Heart right ventricle (tissue), 16 donors: ENCODE data around the gene UTP18. TPM values are rescaled to one million over a fixed set of nuclear protein-coding genes. Genes with fewer than 3 reads are reported as not detected.
"Not testable (repeated sequence)": the region's sequence is repeated elsewhere in the genome, so short reads cannot be mapped to it uniquely, and the experiment has no call there.

ENCODE experiments used
- ATAC-seq, 8 donors: fragments of 200-7000 bp; cut with Tn5 transposase; one replicate each; pipeline ENCODE4 v1.9.1; 2020; ENCODE audit warnings: mild to moderate bottlenecking in 8 of 8, moderate library complexity in 8 of 8, moderate number of reproducible peaks in 1 of 8
- DNase-seq, 2 donors: peaks; one replicate each; pipeline ENCODE4 v3.0.0-alpha.2; 2020
- H3K27ac ChIP-seq, 10 donors: fragments of 200-600 bp; sonication (generic) in 2 of 10; one replicate each; pipeline versions ENCODE4 v1.5.0 to v1.8.0; 2020 to 2022; ENCODE audit warnings: mild to moderate bottlenecking in 3 of 10
- H3K27me3 ChIP-seq, 7 donors: fragments of 200-600 bp; one replicate each; pipeline ENCODE4 v1.8.0; 2021 to 2022; ENCODE audit warnings: mild to moderate bottlenecking in 2 of 7
- H3K36me3 ChIP-seq, 9 donors: fragments of 200-600 bp; sonication (generic) in 1 of 9; one replicate each; pipeline versions ENCODE4 v1.5.0 to v1.8.0; 2020 to 2022; ENCODE audit warnings: mild to moderate bottlenecking in 2 of 9
- H3K4me1 ChIP-seq, 9 donors: fragments of 200-600 bp; sonication (generic) in 1 of 9; one replicate each; pipeline versions ENCODE4 v1.5.0 to v1.8.0; 2020 to 2022; ENCODE audit warnings: mild to moderate bottlenecking in 4 of 9
- H3K4me3 ChIP-seq, 10 donors: fragments of 200-600 bp; sonication (generic) in 2 of 10; one replicate each; pipeline versions ENCODE4 v1.5.0 to v1.8.0; 2020 to 2022; ENCODE audit warnings: mild to moderate bottlenecking in 7 of 10, moderate library complexity in 2 of 10
- H3K9me3 ChIP-seq, 11 donors: fragments of 200-600 bp in 10 of 11; sonication (generic) in 2 of 11; one replicate each; pipeline versions ENCODE4 v1.5.0 to v1.8.0; 2013 to 2022; ENCODE audit warnings: mild to moderate bottlenecking in 2 of 11, control low read depth in 1 of 11, moderate library complexity in 1 of 11
- CTCF ChIP-seq, 9 donors: fragments of 200-600 bp; sonication (generic) in 2 of 9; IDR thresholded peaks; one replicate each; pipeline versions ENCODE4 v1.5.0 to v1.8.0; 2021 to 2022; ENCODE audit warnings: antibody characterized with exemption in 9 of 9, mild to moderate bottlenecking in 5 of 9, moderate library complexity in 1 of 9
- WGBS, 2 donors: extraction: QIAGEN DNeasy Blood & Tissue Kit; methylation state at CpG; one replicate each; pipeline ENCODE4 v1.1.7; 2013; ENCODE audit warnings: inconsistent platforms in 1 of 2; 5-methylcytosine and 5-hydroxymethylcytosine counted together
- intact Hi-C, 10 donors: fragments of 100-400 bp; cut with DNase I; formaldehyde crosslinking; loops; one replicate each; pipeline versions ENCODE4 v1.11.1 to v1.14.2; 2022
- polyA plus RNA-seq, 2 donors: library from polyadenylated mRNA; stranded (reverse); fragments of 200-250 nt; gene quantifications; one replicate each; pipeline ENCODE4 v1.2.3, GENCODE V29; 2013
- total RNA-seq, 10 donors: library from RNA; stranded (reverse); fragmentation: NEBNext Ultra II Directional in 3 of 10; extraction: Animal tissue kit (Norgen Biotek cat#: 25700) in 3 of 10; gene quantifications; one replicate each; pipeline versions ENCODE4 v1.2.1 to v1.2.4, GENCODE V29; 2021 to 2023
- donor health status: Arrhythmogenic right ventricular cardiomyopathy.
- donor health status: ischemic (EF 13 %, LVEDD 7.1; RV severe dilation, severe dysfunction).
- donor health status: healthy with polysubstance abuse.
- donor health status: DM: no; HTN: yes; CAD: no.
- donor health status: DM: no; HTN: no; CAD: no.
- donor health status: ischemic (EF 25% LVEDD 6.9; RV normal size, moderate dysfunction).
- donor health status: ischemic (EF 25% LVEDD 5.7; RV mildly dilated, moderate dysfunction).
- donor health status: healthy.
- donor health status: DM: yes; HTN: yes; CAD: no.
- donor health status: Ischemic cardiomyopathy.
- donor health status: ischemic (EF 35%, LVEDD 5.7; RV mildly dilated, moderate dysfunction).
- donor health status: nonischemic (EF 11% LVEDD 7.7; RV severe dilation, severe dysfunction).
- donor health status: DM: yes; HTN: yes; CAD: no.
- donor health status: PGD.
- donor health status: ischemic (EF 29% LVEDD 5.4; RV normal size, mild dysfunction).
- donor health status: nonischemic (EF 23%, LVEDD 6.1; RV moderate dilation, normal function).

Gene UTP18
- total and polyA plus RNA-seq, 12 donors, result 4.8 to 13.4 (median 8.1) TPM

- TF ChIP-seq CTCF (IDR thresholded peaks at IDR 0.05), result peak in 5 of 9 donors; percentile 16 to 39 (median 19)
- intact Hi-C loops, result loop anchor here in 1 of 10 donors (10.0 kb wide), 1 partner anchor 782 kb away; no protein-coding TSS in a partner anchor
- Histone ChIP-seq H3K27ac (no peak overlapping the region), H3K4me1 (no peaks in the 10 kb centered on the region), H3K9me3 (peaks cover 0 to 19% (median 2%) of the 10 kb centered on the region in 11 donors), H3K36me3 (no peaks in the 10 kb centered on the region), H3K27me3 (peaks cover 0 to 16% (median 0%) of the 10 kb centered on the region in 7 donors), H3K4me3 (no peak overlapping the region)
- DNase-seq (no peak), ATAC-seq (no peak)
- 18 to 21% methylated on average over 3 of the region's 3 CpGs for WGBS, 2 donors
These were observed 62.2 kb downstream of the UTP18 start for GRCh38 chr17:51322390-51323029.

- peaks cover 0 to 14% (median 0%) of the 10 kb centered on the region in 7 donors for H3K27me3 ChIP-seq
These were observed 65.1 kb downstream of the UTP18 start for GRCh38 chr17:51325471-51325870.

GRCh38 chr17:51330861-51331503, 70.6 kb downstream of the UTP18 start:
- H3K9me3 ChIP-seq, intact Hi-C loops, ATAC-seq, H3K36me3 ChIP-seq, H3K27ac ChIP-seq, H3K4me3 ChIP-seq, H3K27me3 ChIP-seq, H3K4me1 ChIP-seq, DNase-seq: not testable (repeated sequence)
- WGBS, 2 donors, result 21 to 26% methylated on average over 7 of the region's 7 CpGs

More at GRCh38 chr17:51325471-51325870, 65.1 kb downstream of the UTP18 start:
- intact Hi-C loops, result loop anchor here in 1 of 10 donors (10.0 kb wide), 1 partner anchor 779 kb away; no protein-coding TSS in a partner anchor
- H3K36me3 ChIP-seq, result no peaks in the 10 kb centered on the region
- H3K27ac ChIP-seq, result no peak overlapping the region
- H3K9me3 ChIP-seq, result peaks cover 0 to 4% (median 0%) of the 10 kb centered on the region in 11 donors
- no peak overlapping the region for H3K4me3 ChIP-seq
- no peak for ATAC-seq
- 78 to 82% methylated on average over 7 of the region's 7 CpGs for WGBS, 2 donors
- no peaks in the 10 kb centered on the region for H3K4me1 ChIP-seq
- no peak for DNase-seq
- TF ChIP-seq CTCF (IDR thresholded peaks at IDR 0.05), result no peak

- no peak overlapping the region for H3K27ac ChIP-seq
- DNase-seq, result no peak
- WGBS, 2 donors, result 78% methylated on average over 3 of the region's 3 CpGs
- H3K4me1 ChIP-seq, result no peaks in the 10 kb centered on the region
- ATAC-seq, result no peak
- intact Hi-C loops, result no loop called here
- no peak for TF ChIP-seq CTCF (IDR thresholded peaks at IDR 0.05)
- no peak overlapping the region for H3K4me3 ChIP-seq
- no peaks in the 10 kb centered on the region for H3K36me3 ChIP-seq
- H3K27me3 ChIP-seq, result peaks cover 0 to 8% (median 0%) of the 10 kb centered on the region in 7 donors
- H3K9me3 ChIP-seq, result no peaks in the 10 kb centered on the region
These were observed 74.8 kb downstream of the UTP18 start for GRCh38 chr17:51335006-51335590.
